DND-41 (cell line): Measurements from ENCODE around the gene CCDC134.

ENCODE experiments used
- ATAC-seq: fragments of 200-7000 bp; cut with Tn5 transposase; 3 replicates; pipeline ENCODE4 v1.9.1; 2021; ENCODE audit warnings: low read depth; ENCODE audit not compliant: insufficient read depth
- DNase-seq: peaks from one replicate; pipeline ENCODE4 v3.0.0-alpha.2; 2020
- H2AFZ ChIP-seq: 2 replicates; pipeline ENCODE4 v1.6.0; 2012; ENCODE audit warnings: low read depth, low read length
- H3K27ac ChIP-seq: 2 replicates; pipeline ENCODE4 v1.5.1; 2012; ENCODE audit warnings: low read length, inconsistent platforms
- H3K27me3 ChIP-seq: fragments of 200-600 bp; sonication (generic); 2 replicates; pipeline ENCODE4 v1.6.0; 2012; ENCODE audit warnings: low read length, mild to moderate bottlenecking, inconsistent platforms; ENCODE audit not compliant: insufficient read depth, poor library complexity
- H3K36me3 ChIP-seq: 2 replicates; pipeline ENCODE4 v1.5.1; 2012; ENCODE audit warnings: low read length, inconsistent platforms; ENCODE audit not compliant: insufficient read depth
- H3K4me1 ChIP-seq: 2 replicates; pipeline ENCODE4 v1.5.1; 2012; ENCODE audit warnings: mild to moderate bottlenecking, low read length; ENCODE audit not compliant: insufficient read depth
- H3K4me2 ChIP-seq: 2 replicates; pipeline ENCODE4 v1.6.0; 2012; ENCODE audit warnings: mild to moderate bottlenecking, moderate library complexity, low read length, inconsistent platforms; ENCODE audit not compliant: insufficient read depth
- H3K4me3 ChIP-seq, 2 experiments: fragments of 200-600 bp in 1 of 2; shearing (Covaris generic) in 1 of 2; 2 replicates each; pipeline ENCODE4 v1.5.1; 2012 to 2016; ENCODE audit warnings: inconsistent platforms in 2 of 2, low read length in 2 of 2, mild to moderate bottlenecking in 2 of 2, low read depth in 1 of 2, moderate library complexity in 1 of 2
- H3K79me2 ChIP-seq: 2 replicates; pipeline ENCODE4 v1.6.0; 2012; ENCODE audit warnings: low read length, inconsistent platforms; ENCODE audit not compliant: insufficient read depth
- H3K9ac ChIP-seq: 2 replicates; pipeline ENCODE4 v1.6.0; 2012; ENCODE audit warnings: low read depth, mild to moderate bottlenecking, inconsistent platforms, low read length, moderate library complexity
- H3K9me3 ChIP-seq: 2 replicates; pipeline ENCODE4 v1.5.1; 2012; ENCODE audit warnings: low read length, moderate library complexity, mild to moderate bottlenecking, inconsistent platforms; ENCODE audit not compliant: insufficient read depth, severe bottlenecking
- H4K20me1 ChIP-seq: 2 replicates; pipeline ENCODE4 v1.6.0; 2012; ENCODE audit warnings: low read length; ENCODE audit not compliant: insufficient read depth
- EZH2 ChIP-seq: IDR thresholded peaks from 3 replicates; pipeline ENCODE4 v1.6.1; 2012; ENCODE audit warnings: borderline replicate concordance, low read depth, mild to moderate bottlenecking, moderate library complexity, low read length, inconsistent platforms; ENCODE audit not compliant: severe bottlenecking
- TF ChIP-seq, protein P1 (sequence below): IDR thresholded peaks from 2 replicates; pipeline ENCODE4 v1.5.1; 2012; ENCODE audit warnings: borderline replicate concordance, low read length, moderate library complexity, mild to moderate bottlenecking; ENCODE audit not compliant: poor library complexity, severe bottlenecking; ENCODE audit errors: extremely low read depth

CCDC134 gene

DNA sequence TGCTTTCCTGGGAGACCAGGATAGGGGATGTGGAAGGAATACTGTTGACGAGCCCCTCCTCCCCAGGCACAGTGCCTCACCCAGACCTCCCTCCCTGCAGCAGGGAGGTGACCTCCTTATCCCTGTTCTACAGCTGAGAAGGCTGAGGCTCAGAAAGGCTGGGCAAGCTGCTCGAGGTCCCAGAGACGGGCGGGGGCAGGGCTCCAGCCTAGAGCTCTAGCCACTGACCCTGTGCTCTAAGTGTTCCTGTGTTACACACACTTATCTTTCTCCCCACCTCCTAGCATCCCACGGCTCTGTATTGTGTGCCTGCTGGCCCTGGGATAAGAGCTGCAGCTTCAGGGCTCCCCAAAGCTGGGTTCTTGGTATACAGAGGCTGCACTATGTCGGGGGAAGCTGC is 7.9 kb downstream of the CCDC134 start:
- no peak for TF ChIP-seq EZH2
- TF ChIP-seq, protein P1, sequence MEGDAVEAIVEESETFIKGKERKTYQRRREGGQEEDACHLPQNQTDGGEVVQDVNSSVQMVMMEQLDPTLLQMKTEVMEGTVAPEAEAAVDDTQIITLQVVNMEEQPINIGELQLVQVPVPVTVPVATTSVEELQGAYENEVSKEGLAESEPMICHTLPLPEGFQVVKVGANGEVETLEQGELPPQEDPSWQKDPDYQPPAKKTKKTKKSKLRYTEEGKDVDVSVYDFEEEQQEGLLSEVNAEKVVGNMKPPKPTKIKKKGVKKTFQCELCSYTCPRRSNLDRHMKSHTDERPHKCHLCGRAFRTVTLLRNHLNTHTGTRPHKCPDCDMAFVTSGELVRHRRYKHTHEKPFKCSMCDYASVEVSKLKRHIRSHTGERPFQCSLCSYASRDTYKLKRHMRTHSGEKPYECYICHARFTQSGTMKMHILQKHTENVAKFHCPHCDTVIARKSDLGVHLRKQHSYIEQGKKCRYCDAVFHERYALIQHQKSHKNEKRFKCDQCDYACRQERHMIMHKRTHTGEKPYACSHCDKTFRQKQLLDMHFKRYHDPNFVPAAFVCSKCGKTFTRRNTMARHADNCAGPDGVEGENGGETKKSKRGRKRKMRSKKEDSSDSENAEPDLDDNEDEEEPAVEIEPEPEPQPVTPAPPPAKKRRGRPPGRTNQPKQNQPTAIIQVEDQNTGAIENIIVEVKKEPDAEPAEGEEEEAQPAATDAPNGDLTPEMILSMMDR: no peak
- DNase-seq (no peak), ATAC-seq (no peak)
- Histone ChIP-seq H3K4me3 (no peak overlapping the region), H3K79me2 (peaks cover 52% of the 10 kb centered on the region), H3K36me3 (peaks cover 41% of the 10 kb centered on the region), H4K20me1 (peaks cover 12% of the 10 kb centered on the region), H3K9me3 (no peaks in the 10 kb centered on the region), H2AFZ (no peak overlapping the region), H3K4me1 (no peaks in the 10 kb centered on the region), H3K4me2 (no peak overlapping the region), H3K9ac (no peak overlapping the region), H3K27me3 (no peaks in the 10 kb centered on the region), H3K27ac (0 out of 2 replicates have a peak overlapping the region, but pooled peaks have one; percentile 14)

DNA sequence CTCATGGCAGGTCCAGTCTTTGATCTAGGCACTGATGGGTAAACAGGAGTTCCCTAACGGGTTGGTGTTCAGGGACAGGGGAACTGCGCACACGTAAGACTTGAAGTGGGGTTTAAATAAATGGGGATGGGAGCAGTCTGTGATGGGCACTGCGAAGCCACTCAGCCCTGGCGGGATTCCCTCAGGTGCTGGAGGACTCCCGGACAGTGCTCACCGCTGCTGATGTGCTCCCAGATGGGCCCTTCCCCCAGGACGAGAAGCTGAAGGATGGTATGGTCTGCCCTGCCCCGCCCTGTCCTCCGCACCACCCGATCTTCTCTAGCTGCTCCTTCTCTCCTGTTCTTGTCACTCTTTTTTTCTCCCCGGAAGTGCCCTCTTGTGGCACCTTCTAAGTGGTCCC is 9.5 kb downstream of the CCDC134 start:
- H3K27ac ChIP-seq: no peak overlapping the region
- no peaks in the 10 kb centered on the region for H3K9me3 ChIP-seq
- ATAC-seq (no peak), DNase-seq (no peak)
- no peak overlapping the region for H3K4me3 ChIP-seq
- H3K79me2 ChIP-seq: peaks cover 36% of the 10 kb centered on the region
- TF ChIP-seq EZH2: no peak
- TF ChIP-seq, protein P1: no peak
- H3K36me3 ChIP-seq: peaks cover 54% of the 10 kb centered on the region
- peaks cover 12% of the 10 kb centered on the region for H4K20me1 ChIP-seq
- H3K9ac ChIP-seq: no peak overlapping the region
- no peaks in the 10 kb centered on the region for H3K4me1 ChIP-seq
- H3K4me2 ChIP-seq: no peak overlapping the region
- H3K27me3 ChIP-seq: no peaks in the 10 kb centered on the region
- no peak overlapping the region for H2AFZ ChIP-seq

DNA sequence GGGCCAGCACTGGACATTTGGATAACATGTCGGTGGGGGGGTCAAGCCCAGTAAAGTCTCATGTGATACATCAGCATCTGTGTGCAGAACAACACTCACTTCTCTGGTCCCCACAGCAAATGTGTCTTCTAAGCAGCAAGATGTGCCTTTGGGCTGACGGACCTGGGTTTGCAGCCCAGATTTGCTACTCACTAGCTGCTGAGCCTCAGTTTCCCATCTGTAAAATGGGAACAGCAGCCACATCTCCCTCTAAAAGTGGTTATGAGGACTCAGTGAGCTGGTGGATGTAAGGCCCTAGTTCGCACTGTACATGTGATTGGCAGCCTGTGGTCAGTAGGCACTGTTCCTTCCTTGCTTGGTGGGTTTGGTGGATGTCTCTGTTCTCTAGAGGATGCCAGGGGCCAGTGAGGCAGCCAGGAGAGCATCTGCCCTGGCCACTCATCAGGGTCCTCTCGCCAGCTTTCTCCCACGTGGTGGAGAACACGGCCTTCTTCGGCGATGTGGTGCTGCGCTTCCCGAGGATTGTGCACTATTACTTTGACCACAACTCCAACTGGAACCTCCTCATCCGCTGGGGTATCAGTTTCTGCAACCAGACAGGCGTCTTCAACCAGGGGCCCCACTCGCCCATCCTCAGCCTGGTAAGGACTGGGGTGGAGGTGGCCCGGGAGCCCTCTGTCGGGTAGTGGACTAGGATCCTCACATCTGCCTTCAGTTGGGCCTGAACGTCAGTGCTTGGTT is 12.5 kb downstream of the CCDC134 start:
- Histone ChIP-seq H3K4me3 (no peak overlapping the region), H3K4me1 (no peaks in the 10 kb centered on the region)
- no peak for ATAC-seq

More for the DNA sequence above, 12.5 kb downstream of the CCDC134 start:
- no peak overlapping the region for H3K27ac ChIP-seq
- TF ChIP-seq, protein P1: no peak
- TF ChIP-seq EZH2: no peak
- H3K36me3 ChIP-seq: peaks cover 71% of the 10 kb centered on the region
- H2AFZ ChIP-seq: no peak overlapping the region
- DNase-seq: no peak
- peaks cover 22% of the 10 kb centered on the region for H3K79me2 ChIP-seq
- H4K20me1 ChIP-seq: peaks cover 12% of the 10 kb centered on the region
- no peak overlapping the region for H3K9ac ChIP-seq
- H3K27me3 ChIP-seq: no peaks in the 10 kb centered on the region
- no peak overlapping the region for H3K4me2 ChIP-seq
- H3K9me3 ChIP-seq: no peaks in the 10 kb centered on the region
